ENCODE measurements around the gene SH3YL1.

DNA sequence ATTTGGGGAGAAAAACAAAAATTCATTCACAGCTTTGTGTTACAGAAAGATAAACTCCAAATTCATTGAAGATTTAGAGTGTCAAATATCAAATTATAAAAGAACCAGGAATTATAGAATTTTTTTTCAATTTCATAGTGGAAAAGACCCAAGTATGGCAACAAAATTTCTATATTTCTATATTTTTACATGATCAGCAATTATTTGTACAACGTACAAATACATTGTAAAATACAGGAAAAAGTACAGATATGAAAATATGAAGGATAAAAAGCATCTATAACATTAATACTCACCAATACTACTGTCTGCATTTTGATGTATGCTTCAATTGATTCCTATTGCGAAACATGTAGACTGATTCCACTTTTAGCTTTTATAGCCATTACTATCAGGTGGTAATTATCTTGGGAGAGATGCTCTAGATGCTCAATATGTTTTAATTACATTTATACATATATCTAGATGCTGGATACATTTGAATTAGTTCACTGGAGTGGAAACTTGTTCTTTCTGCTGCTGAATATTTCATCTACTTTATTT, 4.0 kb downstream of the SH3YL1 start:
- no peak for TF ChIP-seq CTCF (IDR thresholded peaks at IDR 0.05)
- TF ChIP-seq POLR2A (IDR thresholded peaks at IDR 0.05): no peak

Measured in breast epithelium (tissue), 3 donors.